Activated CD4-positive, alpha-beta T cell treated with anti-CD3 and anti-CD28 coated beads, Interleukin-2, Interleukin-6, amounts not matched to agents 100 ng/mL and 50 ng/mL, durations not matched to agents 16 hours and 8 hours (primary cell): ENCODE measurements around the gene NAV2.

ENCODE experiments used
- DNase-seq: peaks from one replicate; pipeline ENCODE4 v3.0.0-alpha.2; 2020

Gene NAV2

DNA sequence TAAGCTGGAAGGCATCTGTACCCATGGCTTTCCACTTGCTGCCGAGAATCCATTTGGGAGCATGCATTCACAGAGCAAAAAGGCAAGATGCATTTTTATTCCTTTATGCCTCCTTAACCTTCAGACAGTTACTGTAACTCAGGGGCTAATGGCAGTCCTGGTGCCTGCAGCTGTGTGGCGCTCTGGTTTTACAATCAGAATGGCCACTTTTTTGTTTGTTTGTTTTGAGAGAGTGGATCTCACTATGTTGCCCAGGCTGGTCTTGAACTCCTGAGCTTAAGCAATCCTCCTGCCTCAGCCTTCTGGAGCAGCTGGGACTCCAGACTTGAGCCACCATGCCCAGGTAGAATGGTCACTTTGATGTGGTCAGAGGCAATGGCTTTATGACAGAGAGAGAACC is 101.8 kb downstream of the NAV2 start:
- no peak for DNase-seq

DNA sequence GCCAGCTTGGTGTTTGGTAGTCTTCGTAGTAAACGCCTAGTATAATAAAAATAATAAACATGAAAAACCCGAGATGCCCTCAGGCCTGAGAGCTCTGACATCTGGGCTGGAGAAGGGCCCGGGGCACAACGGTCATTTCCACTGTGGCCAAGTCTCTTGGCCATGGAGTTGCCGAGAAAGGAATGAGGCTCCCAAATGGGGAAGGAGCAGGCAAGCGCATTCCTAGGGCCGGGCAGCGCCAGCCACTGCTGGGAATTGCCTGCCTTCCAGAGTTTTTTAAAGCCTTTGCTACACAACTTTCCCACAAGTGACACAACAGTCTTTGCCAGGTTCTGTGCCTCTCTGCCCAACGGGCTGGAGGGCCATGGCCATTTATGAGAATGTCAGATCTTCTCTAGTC is 103.4 kb downstream of the NAV2 start:
- no peak for DNase-seq

GRCh38 chr11:19816817-19817216 is 104.2 kb downstream of the NAV2 start:
- DNase-seq = no peak

DNA sequence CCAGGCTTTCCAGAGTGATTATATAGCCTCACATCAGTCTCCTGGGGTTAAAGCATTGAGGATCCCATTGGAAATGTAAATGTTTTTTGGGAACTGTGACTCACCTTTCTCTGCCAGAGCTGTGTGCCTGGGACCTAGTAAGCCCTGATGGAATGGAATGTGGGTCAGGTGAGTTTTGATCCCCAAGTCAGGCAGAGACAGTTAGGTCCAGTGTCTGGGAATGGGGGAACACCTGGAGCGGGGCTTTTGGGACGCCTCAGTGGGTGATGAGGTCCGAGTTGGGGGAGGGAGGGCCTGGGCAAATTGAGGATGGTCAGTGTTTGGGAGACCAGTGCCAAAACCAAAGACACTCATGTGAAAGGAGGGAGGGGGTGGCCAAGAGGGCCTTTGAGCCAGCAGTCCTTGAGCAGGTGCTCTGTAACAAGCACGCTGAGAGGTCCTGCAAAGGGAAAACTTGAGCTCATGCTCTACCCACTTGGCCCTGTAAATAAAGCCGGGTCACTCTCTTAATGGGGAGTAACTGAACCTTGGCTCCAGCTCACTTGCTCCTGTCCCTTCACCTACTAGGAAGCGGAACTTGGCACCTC is 104.7 kb downstream of the NAV2 start:
- no peak for DNase-seq

GRCh38 chr11:19817870-19818269 is 105.2 kb downstream of the NAV2 start:
- no peak for DNase-seq

DNA sequence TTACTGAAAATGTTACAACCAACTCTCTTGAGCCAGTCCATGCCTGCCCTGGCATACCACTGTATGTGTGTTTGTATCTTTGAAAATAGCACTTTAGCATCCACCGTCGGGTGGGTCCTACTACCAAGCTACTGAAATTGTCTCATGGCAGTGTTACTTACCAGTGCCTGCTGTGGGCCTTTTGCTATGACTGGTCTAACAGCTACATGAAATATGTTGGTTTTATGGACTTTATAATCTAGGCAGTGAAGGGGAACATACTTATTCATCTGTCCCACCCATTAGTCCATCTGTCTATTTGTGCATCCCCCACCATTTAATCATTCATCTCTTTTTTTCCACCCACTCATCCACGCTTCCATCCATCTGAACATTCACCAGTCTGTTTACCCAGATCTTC is 106.0 kb downstream of the NAV2 start:
- no peak for DNase-seq

DNA sequence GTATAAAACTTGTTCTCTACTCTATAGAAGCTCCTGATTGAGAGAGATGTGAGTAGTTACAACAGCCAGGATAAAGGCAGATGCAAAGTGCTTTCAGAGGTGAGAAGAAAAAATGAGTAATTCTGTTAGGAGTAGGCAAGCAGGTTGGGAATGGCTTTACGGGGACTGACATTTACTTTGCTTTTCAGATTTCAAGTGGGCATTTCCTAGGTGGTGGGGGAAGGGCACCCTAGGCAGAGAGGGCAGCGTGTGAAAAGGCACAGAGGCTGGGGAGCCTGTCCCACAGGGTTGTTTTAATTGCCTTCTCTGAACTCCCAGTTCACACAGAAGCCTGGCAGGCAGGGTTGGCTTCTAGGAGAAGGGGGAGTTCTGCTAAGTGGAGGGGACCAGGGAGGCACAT is 106.5 kb downstream of the NAV2 start:
- no peak for DNase-seq

DNA sequence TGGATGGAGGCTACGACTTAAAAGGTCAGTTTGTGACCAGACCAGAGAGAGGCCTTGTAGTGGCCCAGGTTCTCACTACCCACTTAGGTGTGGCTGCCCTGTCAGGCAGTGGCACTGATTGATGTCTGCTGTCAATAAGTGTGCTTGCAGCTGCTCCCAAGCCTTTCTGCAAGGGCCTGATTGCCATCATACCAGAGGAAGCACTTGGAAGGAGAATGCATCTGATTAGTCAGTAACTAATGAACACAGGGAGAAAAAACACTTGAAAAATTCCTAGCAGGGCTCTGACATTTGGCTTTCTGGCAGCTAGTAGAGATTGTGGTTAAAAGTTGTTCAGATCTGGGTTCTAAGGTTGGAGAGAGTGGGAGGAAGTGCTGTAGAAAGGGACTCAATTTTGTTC is 107.5 kb downstream of the NAV2 start:
- no peak for DNase-seq

GRCh38 chr11:19821412-19821875 is 108.8 kb downstream of the NAV2 start:
- DNase-seq = no peak

DNA sequence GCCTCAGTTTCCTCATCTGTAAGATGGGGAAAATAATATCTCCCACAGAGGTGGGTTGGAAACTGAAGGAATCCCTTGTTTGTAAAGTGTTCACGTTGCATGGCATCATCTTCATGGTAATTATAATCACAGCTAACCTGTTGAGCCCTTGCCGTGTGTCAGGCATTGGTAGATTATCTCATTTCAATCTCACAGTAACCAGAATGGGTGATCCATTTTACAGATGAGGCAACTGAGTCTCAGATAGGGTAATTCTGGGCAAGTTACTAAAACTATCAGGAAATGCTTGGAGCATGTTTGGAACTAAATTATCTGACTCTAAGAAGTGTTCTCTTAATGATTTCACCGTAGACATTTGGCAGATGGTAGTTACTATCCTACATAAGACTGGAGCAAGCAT is 109.4 kb downstream of the NAV2 start:
- DNase-seq = no peak

- DNase-seq = no peak
These were observed 109.9 kb downstream of the NAV2 start for GRCh38 chr11:19822531-19822930.

GRCh38 chr11:19826606-19827005 is 114.0 kb downstream of the NAV2 start:
- no peak for DNase-seq

DNA sequence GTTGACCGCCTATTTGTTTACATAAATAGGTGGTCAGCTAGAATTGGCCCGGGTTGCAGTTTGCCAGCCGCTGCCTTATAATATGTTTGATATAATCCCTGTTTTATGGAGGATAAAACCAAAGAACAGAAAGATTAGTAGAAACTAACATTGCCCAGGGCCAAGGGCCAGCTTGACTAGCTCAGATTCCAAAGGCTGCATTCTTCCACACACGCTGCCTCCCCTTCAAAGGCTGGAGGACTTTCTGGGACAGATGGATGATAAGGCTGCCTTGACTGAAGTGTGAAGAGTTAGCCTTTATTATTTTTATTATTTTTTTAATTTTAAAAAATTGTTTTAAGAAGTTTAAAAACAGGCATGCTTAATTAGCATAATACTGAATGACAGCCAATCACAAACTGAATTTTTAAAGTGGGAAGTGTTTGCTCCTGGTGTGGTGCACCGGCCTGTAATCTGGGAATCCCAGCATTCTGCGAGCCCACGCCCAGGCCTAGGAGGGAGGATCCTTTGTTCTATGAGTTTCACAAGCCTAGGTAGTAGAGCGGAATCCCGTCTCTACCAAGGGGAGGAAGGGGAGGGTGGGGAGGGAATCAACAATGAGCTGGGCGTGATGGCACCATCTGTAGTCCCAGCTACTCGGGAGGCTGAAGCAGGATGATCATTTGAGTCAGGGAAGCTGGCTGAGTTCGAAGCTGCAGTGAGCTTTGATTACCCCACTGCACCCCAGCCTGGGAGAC is 114.9 kb downstream of the NAV2 start:
- no peak for DNase-seq

- DNase-seq = no peak
These were observed 115.9 kb downstream of the NAV2 start for GRCh38 chr11:19828382-19829108.

- DNase-seq = no peak
These were observed 116.6 kb downstream of the NAV2 start for GRCh38 chr11:19829109-19829837.

DNA sequence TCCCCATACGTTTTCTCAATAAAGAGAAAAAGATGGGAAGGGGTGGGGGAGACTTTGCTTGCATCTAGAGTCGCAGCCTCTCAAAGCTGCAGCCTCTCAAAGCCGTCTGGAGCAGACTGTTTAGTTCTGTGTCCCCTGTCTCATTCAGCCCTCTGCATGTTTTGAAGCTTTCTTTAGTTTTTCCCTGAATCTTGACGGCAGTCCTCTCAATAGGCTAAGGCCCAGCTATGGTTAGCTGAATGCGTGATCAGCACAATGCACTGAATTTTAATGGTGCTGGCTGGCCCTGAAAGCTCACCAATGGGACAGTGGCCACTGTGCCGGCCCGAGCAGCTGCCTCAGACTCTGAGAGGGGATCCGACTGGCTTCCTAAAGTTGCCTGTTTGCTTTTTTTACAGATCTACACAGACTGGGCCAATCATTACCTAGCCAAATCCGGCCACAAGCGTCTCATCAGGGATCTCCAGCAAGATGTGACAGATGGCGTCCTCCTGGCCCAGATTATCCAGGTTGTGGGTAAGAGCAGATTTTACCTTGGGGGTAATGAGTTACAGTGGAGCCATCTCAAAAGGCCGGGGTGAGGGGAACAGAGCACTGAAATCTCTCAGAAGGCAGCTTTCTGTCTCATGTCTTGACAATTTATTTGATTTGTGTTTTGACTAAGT is 119.6 kb downstream of the NAV2 start:
- DNase-seq = no peak

GRCh38 chr11:19832901-19833300 is 120.3 kb downstream of the NAV2 start:
- no peak for DNase-seq

DNA sequence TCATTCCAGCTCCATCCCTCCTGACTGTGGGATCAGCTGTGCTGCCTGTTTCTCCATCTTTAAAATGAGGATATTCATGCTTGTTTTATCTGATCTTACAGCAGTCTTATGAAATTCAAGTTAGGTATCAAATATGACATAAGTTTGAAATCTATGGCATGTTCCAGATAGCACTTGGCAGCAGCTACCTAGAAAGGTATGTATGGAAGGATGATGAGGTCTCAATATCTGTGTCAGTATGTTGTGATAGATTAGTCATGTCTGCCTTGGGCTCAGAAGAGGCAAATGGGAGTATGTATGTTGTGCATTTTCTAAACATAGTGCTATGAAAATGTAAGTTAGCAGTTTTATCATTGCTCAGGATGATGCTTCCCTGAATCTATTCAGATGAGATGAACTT is 122.1 kb downstream of the NAV2 start:
- no peak for DNase-seq

- DNase-seq = no peak
These were observed 124.0 kb downstream of the NAV2 start for GRCh38 chr11:19836666-19837065.

DNA sequence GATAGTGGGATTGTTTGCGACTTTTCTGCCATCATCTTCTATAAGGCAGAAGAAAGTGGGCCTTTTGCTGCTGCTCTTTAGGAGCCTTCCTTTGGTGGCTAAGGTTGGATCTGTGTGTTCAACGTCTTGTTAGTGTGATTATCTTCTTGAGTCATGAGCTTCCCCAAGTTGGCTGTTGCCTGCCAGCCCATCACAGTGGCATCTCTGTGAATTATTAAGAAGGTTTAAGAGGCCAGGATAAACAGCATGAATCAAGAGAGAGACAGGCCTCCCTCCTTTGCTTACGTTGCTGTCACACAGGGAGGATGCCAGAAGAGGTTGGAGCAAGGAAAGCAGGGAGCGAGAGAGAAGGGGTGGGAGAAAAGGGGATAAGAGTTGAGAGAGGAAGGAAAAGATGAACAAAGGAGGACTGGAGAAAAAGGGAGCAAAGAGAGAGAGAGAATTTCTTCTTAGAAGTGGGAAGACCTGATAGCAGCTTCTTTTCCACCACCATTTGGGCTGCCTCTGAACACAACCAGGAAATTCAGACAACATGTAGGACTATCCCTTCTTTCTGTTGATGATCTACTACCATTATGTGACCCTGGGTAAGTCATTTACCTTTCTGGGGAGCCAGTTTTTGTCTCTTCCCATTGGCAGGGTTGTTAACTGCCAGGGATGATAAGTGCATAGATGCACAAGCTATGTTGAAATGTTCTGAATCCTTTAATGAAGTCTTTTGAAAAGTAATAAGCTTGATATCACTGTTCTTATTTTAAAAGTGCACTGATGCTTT is 126.5 kb downstream of the NAV2 start:
- no peak for DNase-seq

DNA sequence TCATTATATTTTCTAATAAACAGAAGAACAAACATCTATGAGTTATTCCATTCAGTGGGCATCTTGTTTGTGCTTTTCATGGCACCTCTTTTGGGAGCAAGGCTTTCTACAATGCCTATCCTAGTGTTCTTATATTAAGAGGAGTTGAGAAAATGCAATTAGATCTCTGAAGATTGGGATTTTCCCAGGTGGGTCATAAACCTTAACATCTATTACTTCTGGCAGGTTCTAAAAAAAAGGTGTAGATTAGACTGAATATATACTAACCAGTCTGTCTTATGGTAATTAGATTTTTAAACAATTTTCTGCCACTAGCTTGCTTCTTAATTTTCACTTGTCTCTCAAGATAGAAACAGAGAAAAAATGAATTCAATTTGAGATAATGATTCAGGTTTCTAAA is 128.3 kb downstream of the NAV2 start:
- no peak for DNase-seq

DNA sequence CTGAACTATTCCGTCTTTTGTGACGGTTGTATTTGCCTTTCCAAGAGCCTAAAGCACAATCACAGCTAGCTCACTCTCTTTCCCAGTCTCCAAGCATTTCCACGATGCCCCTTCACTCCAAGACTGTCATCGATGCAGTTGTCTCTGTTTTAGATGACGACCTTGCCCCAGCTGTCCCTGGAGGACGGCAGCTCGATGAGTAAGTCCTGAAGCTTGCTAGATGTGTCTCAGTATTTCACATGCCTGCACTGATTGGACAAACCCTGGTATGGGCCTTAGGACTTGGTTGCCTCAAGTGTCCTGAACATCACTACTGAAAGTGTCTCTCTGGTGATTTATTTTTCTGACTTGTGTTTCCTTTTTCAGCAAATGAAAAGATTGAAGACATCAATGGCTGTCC is 129.9 kb downstream of the NAV2 start:
- DNase-seq = no peak
